Adrenal gland (tissue), 12 donors: ENCODE results near the gene PLCB1. TPM values are rescaled to one million over a fixed set of nuclear protein-coding genes. Genes with fewer than 3 reads are reported as not detected.

Experiments used
- DNase-seq, 7 donors: peaks; one replicate each; pipeline ENCODE4 v3.0.0-alpha.2; 2019 to 2020
- H3K27ac ChIP-seq, 5 donors: fragments of 200-600 bp; sonication (generic) in 4 of 5; 1 replicate in 3 of 5; 2 replicates in 2 of 5; pipeline versions ENCODE4 v1.5.1 to v1.8.0; 2016 to 2020; ENCODE audit warnings: mild to moderate bottlenecking in 1 of 5
- H3K27me3 ChIP-seq: fragments of 200-600 bp; 2 replicates; pipeline ENCODE4 v1.8.0; 2021
- H3K36me3 ChIP-seq, 2 donors: fragments of 200-600 bp; replicated peaks in 1 of 2; 1 replicate in 1 of 2; 2 replicates in 1 of 2; pipeline versions ENCODE4 v1.5.1 to v1.8.0; 2018 to 2022
- H3K4me1 ChIP-seq, 2 donors: fragments of 200-600 bp; replicated peaks in 1 of 2; 1 replicate in 1 of 2; 2 replicates in 1 of 2; pipeline versions ENCODE4 v1.5.1 to v1.8.0; 2018 to 2021
- H3K4me3 ChIP-seq, 4 donors: fragments of 200-600 bp; sonication (generic) in 3 of 4; one replicate each; pipeline ENCODE4 v1.5.1; 2016 to 2018
- H3K9me3 ChIP-seq, 3 donors: fragments of 200-600 bp; sonication (generic) in 1 of 3; replicated peaks in 1 of 3; 1 replicate in 2 of 3; 2 replicates in 1 of 3; pipeline versions ENCODE4 v1.5.1 to v1.8.0; 2016 to 2021
- POLR2A ChIP-seq, 2 donors: fragments of 450-650 bp; IDR thresholded peaks; one replicate each; pipeline ENCODE4 v1.6.1; 2017; ENCODE audit warnings: antibody characterized with exemption in 2 of 2, mild to moderate bottlenecking in 2 of 2, moderate library complexity in 1 of 2
- WGBS, 4 donors: extraction: QIAGEN DNeasy Blood & Tissue Kit in 2 of 4; methylation state at CpG; one replicate each; pipeline versions ENCODE4 v1.1.5 to v1.1.7; 2013 to 2017; 5-methylcytosine and 5-hydroxymethylcytosine counted together
- intact Hi-C, 2 donors: fragments of 100-400 bp; cut with DNase I; formaldehyde crosslinking; loops; one replicate each; pipeline versions ENCODE4 v1.14.1 to v1.15.0; 2022 to 2023
- polyA plus RNA-seq, 3 donors: library from polyadenylated mRNA; stranded (reverse); fragments of 200-250 nt in 2 of 3; fragments of 350-450 nt in 1 of 3; fragmentation: Illumina TruSeq in 1 of 3; extraction: RNeasy Lipid Tissue Mini Kit (QIAGEN cat#74804) in 1 of 3; gene quantifications; one replicate each; pipeline ENCODE4 v1.2.3, GENCODE V29; 2013 to 2014
- total RNA-seq, 9 donors: library from RNA; depleted of rRNA in 4 of 9; stranded (reverse); fragments of >200 nt in 4 of 9; fragments of 120-200 nt in 1 of 9; fragmentation: NEBNext Ultra II Directional in 1 of 9; extraction: Animal tissue kit (Norgen Biotek cat#: 25700) in 1 of 9; gene quantifications; one replicate each; pipeline versions ENCODE4 v1.1.0 to v1.2.4, GENCODE V29; 2013 to 2023
- TF ChIP-seq, protein P1 (sequence below), 6 experiments: fragments of 450-650 bp in 4 of 6; fragments of 200-600 bp in 2 of 6; sonication (generic) in 1 of 6; IDR thresholded peaks; 1 replicate in 5 of 6; 2 replicates in 1 of 6; pipeline versions ENCODE4 v1.5.1 to v1.8.0; 2016 to 2021; ENCODE audit warnings: antibody characterized with exemption in 6 of 6, mild to moderate bottlenecking in 2 of 6, moderate library complexity in 1 of 6
- donor health status: healthy with polysubstance abuse.
- donor health status: Bipolar disorder and iron deficiency.
- donor health status: DM: yes; HTN: yes; CAD: no.
- donor health status: DM: no; HTN: no; CAD: no.
- donor health status: DM: no; HTN: no; CAD: no.
- donor health status: DM: yes; HTN: yes; CAD: no.

Gene PLCB1
- total and polyA plus RNA-seq, 12 donors = 7.7 to 56.6 (median 27.9) TPM

DNA sequence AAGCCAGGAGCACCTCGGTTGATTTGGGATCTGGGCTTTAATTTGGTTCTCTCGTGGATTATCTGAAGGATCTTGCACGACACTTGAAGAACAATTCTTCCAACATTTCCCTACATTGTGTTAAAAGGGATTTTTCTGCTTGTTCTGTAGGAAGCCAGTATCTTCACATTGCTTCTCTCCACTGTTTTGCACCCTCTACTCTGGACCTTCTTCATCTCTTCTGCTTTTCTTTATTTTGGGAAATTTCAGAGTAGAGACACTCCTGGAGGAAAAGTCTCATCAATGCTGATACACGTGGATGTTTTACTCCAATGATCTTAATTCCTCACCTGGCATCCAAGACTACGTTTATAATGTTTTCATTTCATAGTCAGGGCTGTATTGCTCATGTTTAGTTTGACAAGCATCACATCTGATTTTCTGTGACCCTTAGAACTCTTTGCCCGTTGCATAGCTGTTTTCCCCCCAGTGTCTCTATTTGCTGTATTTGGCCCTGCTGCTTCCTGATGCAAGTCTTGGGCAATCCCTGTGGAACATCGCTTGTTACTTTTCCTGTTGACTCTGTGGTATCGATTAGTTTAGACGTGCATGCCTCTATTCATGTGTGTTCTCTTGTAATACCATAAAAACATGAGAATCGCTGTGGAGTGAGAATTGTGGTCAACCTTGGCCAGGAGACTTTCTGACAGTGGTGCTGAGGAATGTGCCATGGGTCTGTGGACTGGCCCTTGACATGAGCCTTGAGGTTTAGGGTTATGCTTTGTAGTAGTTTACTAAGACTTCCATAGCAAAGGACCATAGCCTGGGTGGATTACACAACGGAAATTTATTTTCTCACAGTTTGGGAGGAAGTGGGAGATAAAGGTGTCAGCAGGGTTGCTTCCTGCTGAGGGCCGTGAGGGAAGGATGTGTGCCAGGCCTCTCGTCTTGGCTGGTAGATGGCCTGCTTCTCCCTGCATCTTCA is 12.5 kb downstream of the PLCB1 start:
- Histone ChIP-seq H3K9me3 (no peaks in the 10 kb centered on the region), H3K36me3 (no peaks in the 10 kb centered on the region), H3K27ac (no peak overlapping the region), H3K27me3 (no peaks in the 10 kb centered on the region), H3K4me3 (no peak overlapping the region), H3K4me1 (peaks cover 0 to 9% of the 10 kb centered on the region in 2 donors)
- peak in 1 of 7 donors; percentile 4 for DNase-seq
- 74 to 81% (median 80%) methylated on average over 13 of the region's 13 CpGs for WGBS, 4 donors
- TF ChIP-seq, protein P1, sequence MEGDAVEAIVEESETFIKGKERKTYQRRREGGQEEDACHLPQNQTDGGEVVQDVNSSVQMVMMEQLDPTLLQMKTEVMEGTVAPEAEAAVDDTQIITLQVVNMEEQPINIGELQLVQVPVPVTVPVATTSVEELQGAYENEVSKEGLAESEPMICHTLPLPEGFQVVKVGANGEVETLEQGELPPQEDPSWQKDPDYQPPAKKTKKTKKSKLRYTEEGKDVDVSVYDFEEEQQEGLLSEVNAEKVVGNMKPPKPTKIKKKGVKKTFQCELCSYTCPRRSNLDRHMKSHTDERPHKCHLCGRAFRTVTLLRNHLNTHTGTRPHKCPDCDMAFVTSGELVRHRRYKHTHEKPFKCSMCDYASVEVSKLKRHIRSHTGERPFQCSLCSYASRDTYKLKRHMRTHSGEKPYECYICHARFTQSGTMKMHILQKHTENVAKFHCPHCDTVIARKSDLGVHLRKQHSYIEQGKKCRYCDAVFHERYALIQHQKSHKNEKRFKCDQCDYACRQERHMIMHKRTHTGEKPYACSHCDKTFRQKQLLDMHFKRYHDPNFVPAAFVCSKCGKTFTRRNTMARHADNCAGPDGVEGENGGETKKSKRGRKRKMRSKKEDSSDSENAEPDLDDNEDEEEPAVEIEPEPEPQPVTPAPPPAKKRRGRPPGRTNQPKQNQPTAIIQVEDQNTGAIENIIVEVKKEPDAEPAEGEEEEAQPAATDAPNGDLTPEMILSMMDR (IDR thresholded peaks at IDR 0.05) = no peak
- no peak for TF ChIP-seq POLR2A (IDR thresholded peaks at IDR 0.05)
- intact Hi-C loops = no loop called here

DNA sequence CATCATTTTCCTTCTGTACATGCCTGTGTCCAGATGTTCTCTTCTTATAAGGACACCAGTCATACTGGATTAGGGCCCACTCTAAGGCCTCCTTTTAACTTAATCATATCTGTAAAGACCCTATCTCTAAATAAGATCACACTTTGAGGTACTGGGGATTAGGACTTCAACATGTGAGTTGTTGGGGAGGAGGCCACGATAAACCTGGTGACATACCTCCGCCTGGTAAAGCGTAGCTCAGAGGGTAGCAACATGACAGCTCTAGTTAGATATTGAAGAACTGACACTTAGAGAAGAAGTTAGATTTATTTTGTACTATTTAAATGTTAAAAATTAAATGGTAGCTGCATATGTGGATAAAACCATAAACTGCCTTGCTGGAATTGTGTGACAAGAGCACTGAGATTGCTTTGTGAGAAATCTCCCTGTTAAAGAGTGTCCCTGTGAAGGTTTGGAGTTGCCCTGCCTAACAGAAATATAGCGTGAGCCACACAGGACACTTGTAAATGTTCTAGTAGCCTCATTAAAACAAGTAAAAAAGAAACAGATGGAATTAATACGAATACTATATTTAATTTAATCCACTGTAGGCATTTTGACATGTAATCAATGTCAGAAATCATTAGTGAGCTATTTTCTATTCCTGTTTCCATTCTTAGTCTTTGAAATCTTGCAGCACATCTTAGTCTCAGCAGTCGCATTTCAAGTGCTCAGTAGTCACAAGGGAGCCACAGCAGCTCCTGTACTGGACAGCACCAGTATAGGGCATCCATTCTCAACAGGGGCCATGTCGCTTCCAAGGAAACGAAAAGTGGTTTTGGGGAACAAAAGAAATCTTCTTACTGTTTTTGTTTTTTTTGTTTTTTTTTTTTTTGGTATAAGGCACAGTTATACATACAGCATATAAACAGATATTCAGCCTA is 13.4 kb downstream of the PLCB1 start:
- Histone ChIP-seq H3K27me3 (no peaks in the 10 kb centered on the region), H3K4me3 (no peak overlapping the region), H3K27ac (no peak overlapping the region), H3K36me3 (no peaks in the 10 kb centered on the region), H3K4me1 (peaks cover 0 to 14% of the 10 kb centered on the region in 2 donors), H3K9me3 (no peaks in the 10 kb centered on the region)
- WGBS, 4 donors = 90 to 91% (median 90%) methylated on average over 8 of the region's 8 CpGs
- intact Hi-C loops = no loop called here
- TF ChIP-seq, protein P1 (IDR thresholded peaks at IDR 0.05) = no peak
- no peak for TF ChIP-seq POLR2A (IDR thresholded peaks at IDR 0.05)
- no peak for DNase-seq

DNA sequence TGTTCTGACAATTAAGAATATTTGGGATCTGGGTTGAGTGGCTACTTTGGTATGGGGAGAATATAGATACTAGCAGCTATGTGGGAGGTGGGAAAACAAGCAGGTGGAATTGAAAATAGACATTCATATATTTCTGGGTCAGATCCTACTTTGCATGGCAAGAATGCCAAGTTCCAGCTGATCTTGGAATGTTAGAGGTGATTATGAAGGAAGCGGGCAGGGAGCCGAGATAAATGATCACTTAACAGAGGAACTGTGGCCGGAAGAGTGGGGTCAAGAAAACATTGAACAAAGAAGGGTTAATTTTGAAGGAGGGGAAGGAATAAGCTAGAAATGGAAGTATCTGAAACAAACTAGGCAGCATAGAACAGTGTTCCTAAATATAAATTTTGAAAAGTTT is 15.4 kb downstream of the PLCB1 start:
- Histone ChIP-seq H3K27ac (no peak overlapping the region), H3K4me3 (no peak overlapping the region), H3K27me3 (no peaks in the 10 kb centered on the region), H3K36me3 (no peaks in the 10 kb centered on the region), H3K9me3 (no peaks in the 10 kb centered on the region), H3K4me1 (peaks cover 0 to 20% of the 10 kb centered on the region in 2 donors)
- intact Hi-C loops = no loop called here
- no peak for DNase-seq
- TF ChIP-seq, protein P1 (IDR thresholded peaks at IDR 0.05) = no peak
- TF ChIP-seq POLR2A (IDR thresholded peaks at IDR 0.05) = no peak
- WGBS, 4 donors = 70 to 87% (median 79%) methylated on average over 3 of the region's 3 CpGs

DNA sequence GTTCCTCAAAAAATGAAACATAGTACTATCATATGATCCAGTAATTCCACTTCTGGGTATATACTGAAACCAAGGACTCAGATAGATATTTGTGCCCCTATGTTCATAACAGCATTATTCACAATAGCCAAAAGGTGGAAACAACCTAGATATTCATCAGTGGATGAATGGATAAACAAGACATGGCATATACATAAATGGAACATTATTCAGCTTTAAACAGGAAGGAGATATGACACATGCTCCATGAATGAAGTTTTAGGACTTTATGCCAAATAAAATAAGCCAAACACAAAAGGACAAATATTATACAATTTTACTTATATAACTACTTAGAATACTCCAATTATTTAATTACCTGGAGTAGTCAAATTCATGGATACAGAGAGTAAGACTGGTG is 16.4 kb downstream of the PLCB1 start:
- Histone ChIP-seq H3K4me1 (peaks cover 0 to 30% of the 10 kb centered on the region in 2 donors), H3K27me3 (no peaks in the 10 kb centered on the region), H3K27ac (no peak overlapping the region), H3K36me3 (no peaks in the 10 kb centered on the region), H3K4me3 (no peak overlapping the region), H3K9me3 (no peaks in the 10 kb centered on the region)
- TF ChIP-seq POLR2A (IDR thresholded peaks at IDR 0.05) = no peak
- TF ChIP-seq, protein P1 (IDR thresholded peaks at IDR 0.05) = no peak
- no peak for DNase-seq
- intact Hi-C loops = no loop called here
